Measurements from ENCODE around the gene PRR9. TPM values are rescaled to one million over a fixed set of nuclear protein-coding genes. Genes with fewer than 3 reads are reported as not detected.

PRR9 gene
- polyA plus RNA-seq, 1 experiment = not detected

DNA sequence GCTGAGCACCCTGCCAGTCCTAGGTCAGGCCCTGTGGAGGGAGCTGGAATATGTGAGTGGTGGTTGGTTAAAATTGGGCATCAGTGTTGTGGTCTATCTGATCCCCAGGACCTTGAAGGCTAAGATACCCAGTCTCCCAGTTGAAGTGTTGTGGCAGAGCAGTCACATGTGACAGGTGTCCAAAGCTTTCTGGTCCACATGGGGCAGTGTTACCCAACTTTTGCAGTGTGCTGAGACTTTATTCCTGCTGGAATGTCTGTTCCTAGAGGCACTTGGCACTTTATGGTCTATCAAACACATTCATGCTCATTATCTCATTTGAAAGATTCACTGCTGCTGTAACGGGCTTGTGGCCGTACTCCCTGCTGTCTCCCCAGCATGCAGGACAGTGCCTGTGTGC is 21.1 kb downstream of the PRR9 start:
- TF ChIP-seq, protein P1, sequence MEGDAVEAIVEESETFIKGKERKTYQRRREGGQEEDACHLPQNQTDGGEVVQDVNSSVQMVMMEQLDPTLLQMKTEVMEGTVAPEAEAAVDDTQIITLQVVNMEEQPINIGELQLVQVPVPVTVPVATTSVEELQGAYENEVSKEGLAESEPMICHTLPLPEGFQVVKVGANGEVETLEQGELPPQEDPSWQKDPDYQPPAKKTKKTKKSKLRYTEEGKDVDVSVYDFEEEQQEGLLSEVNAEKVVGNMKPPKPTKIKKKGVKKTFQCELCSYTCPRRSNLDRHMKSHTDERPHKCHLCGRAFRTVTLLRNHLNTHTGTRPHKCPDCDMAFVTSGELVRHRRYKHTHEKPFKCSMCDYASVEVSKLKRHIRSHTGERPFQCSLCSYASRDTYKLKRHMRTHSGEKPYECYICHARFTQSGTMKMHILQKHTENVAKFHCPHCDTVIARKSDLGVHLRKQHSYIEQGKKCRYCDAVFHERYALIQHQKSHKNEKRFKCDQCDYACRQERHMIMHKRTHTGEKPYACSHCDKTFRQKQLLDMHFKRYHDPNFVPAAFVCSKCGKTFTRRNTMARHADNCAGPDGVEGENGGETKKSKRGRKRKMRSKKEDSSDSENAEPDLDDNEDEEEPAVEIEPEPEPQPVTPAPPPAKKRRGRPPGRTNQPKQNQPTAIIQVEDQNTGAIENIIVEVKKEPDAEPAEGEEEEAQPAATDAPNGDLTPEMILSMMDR (IDR thresholded peaks at IDR 0.05; ENCODE audit: insufficient read depth, low read depth, low read length) = no peak
- Histone ChIP-seq H3K36me3 (ENCODE audit: control insufficient read depth, insufficient read depth, low read length) (no peaks in the 10 kb centered on the region), H3K4me3 (ENCODE audit: low read depth, low read length) (no peak overlapping the region), H3K27me3 (ENCODE audit: control insufficient read depth, insufficient read depth, low read length) (no peaks in the 10 kb centered on the region)
- CTCF ChIA-PET = interaction anchor here (0.7 to 1.0 kb wide), 2 partner anchors 12 to 17 kb away, joined by 3 read pairs; no protein-coding TSS in a partner anchor
- POLR2A ChIA-PET = no interaction called here
- DNase-seq (ENCODE audit: low read depth) = no peak

DNA sequence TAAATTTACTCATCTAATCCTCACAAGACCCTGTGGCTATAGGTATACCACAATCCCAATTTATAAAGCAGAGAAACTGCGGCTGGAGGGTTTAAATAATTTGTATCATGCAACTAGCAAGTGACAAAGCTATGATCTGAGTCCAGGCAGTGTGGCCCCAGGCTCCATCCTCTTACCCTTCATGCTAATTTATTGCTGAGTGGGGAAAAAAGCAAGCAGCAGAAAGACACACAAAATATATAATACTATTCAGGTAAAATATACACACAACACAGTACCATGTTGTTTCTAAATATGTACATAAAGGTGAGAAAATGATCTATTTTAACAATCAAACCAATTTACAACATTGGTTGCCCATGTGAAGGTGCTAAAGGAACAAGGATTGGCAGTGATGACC is 24.8 kb downstream of the PRR9 start:
- CTCF ChIA-PET = no interaction called here
- TF ChIP-seq, protein P1 (IDR thresholded peaks at IDR 0.05; ENCODE audit: insufficient read depth, low read depth, low read length) = no peak
- Histone ChIP-seq H3K27me3 (ENCODE audit: control insufficient read depth, insufficient read depth, low read length) (no peaks in the 10 kb centered on the region), H3K4me3 (ENCODE audit: low read depth, low read length) (no peak overlapping the region), H3K36me3 (ENCODE audit: control insufficient read depth, insufficient read depth, low read length) (no peaks in the 10 kb centered on the region)
- no peak for DNase-seq (ENCODE audit: low read depth)
- POLR2A ChIA-PET = no interaction called here

DNA sequence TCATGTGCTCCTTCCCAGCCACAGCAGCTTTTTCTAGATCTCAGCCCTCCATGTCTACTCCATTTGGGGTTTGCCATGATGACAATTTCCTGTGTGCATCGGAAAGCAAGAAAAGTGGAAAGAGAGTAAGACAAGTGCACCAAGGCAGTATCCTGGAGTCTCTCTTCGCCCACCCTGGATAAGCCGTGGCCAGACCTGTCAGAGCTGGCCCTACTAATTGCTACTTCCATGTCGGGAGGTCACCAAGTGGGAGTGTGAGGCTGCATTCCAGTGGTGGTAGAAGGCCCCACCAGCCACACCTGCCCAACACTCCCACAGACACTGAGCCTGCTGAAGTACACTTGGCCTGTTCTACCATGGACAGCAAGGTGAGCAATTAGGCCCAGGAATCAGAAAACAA is 28.1 kb downstream of the PRR9 start:
- DNase-seq (ENCODE audit: low read depth) = no peak
- POLR2A ChIA-PET = no interaction called here

DNA sequence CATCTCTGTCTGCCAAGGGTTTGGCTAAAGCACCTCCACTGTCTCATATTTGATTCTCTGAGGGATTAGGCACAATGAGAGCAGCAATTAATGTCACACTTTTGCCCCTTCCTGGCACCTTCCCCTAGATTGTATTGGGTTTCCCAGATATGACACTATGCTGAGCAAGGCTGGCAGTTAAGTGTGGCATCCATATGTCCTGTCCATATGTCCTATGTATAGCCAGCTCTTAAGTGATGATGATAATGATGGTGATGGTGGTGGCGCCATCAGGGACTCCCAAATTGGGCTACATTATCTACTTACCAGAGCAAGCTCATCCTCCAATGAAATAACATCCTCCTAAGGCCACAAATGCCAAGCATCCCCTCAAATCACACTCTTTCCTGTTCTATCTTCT is 28.6 kb downstream of the PRR9 start:
- Histone ChIP-seq H3K36me3 (ENCODE audit: control insufficient read depth, insufficient read depth, low read length) (no peaks in the 10 kb centered on the region), H3K4me3 (ENCODE audit: low read depth, low read length) (no peak overlapping the region), H3K27me3 (ENCODE audit: control insufficient read depth, insufficient read depth, low read length) (no peaks in the 10 kb centered on the region)
- POLR2A ChIA-PET = no interaction called here
- TF ChIP-seq, protein P1 (IDR thresholded peaks at IDR 0.05; ENCODE audit: insufficient read depth, low read depth, low read length) = no peak
- no peak for DNase-seq (ENCODE audit: low read depth)
- CTCF ChIA-PET = interaction anchor here (0.6 kb wide), 1 partner anchor 17 kb away, joined by 3 read pairs; no protein-coding TSS in a partner anchor

More for the DNA sequence above, 28.1 kb downstream of the PRR9 start:
- CTCF ChIA-PET = interaction anchor here (0.6 kb wide), 1 partner anchor 17 kb away, joined by 3 read pairs; no protein-coding TSS in a partner anchor
- Histone ChIP-seq H3K27me3 (ENCODE audit: control insufficient read depth, insufficient read depth, low read length) (no peaks in the 10 kb centered on the region), H3K36me3 (ENCODE audit: control insufficient read depth, insufficient read depth, low read length) (no peaks in the 10 kb centered on the region), H3K4me3 (ENCODE audit: low read depth, low read length) (no peak overlapping the region)
- TF ChIP-seq, protein P1 (IDR thresholded peaks at IDR 0.05; ENCODE audit: insufficient read depth, low read depth, low read length) = no peak

DNA sequence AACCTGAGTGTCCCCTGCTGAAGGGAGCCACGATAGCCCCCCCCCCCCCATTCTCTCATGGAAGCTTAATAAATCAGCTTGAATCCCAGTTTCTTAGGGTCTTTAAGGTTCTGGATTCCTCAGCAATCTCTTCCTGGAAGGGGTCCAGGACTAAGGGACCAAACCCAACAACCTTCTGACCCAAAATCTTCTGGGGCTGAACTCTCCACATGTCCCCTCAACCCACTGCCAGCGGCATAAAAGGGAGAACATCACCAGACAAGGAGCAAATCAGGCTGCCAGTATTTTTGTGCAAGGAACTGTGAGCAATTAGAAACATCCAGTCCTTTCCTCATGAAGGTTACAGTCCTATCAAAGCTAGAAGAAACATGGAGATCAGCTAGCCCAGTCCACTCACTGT is 29.4 kb downstream of the PRR9 start:
- Histone ChIP-seq H3K27me3 (ENCODE audit: control insufficient read depth, insufficient read depth, low read length) (no peaks in the 10 kb centered on the region), H3K36me3 (ENCODE audit: control insufficient read depth, insufficient read depth, low read length) (no peaks in the 10 kb centered on the region), H3K4me3 (ENCODE audit: low read depth, low read length) (no peak overlapping the region)
- no peak for DNase-seq (ENCODE audit: low read depth)
- POLR2A ChIA-PET = no interaction called here
- TF ChIP-seq, protein P1 (IDR thresholded peaks at IDR 0.05; ENCODE audit: insufficient read depth, low read depth, low read length) = no peak
- CTCF ChIA-PET = no interaction called here

All from BJ (cell line).